Naive thymus-derived CD8-positive, alpha-beta T cell (primary cell): ENCODE results near the gene SORL1. TPM values are rescaled to one million over a fixed set of nuclear protein-coding genes. Genes with fewer than 3 reads are reported as not detected.

Experiments
- ATAC-seq, 2 donors: fragments of 150-1000 bp; cut with Tn5 transposase in 1 of 2; sonication (Bioruptor Pico), chemical (Tn5 transposase) in 1 of 2; 1 replicate in 1 of 2; 2 replicates in 1 of 2; pipeline ENCODE4 v1.10.0; 2021; ENCODE audit warnings: mild to moderate bottlenecking in 2 of 2, moderate library complexity in 2 of 2
- POLR2A ChIA-PET: fragments of 350-600 bp; sonication (Branson Sonifier 250); formaldehyde crosslinking; loops from one replicate; lab custom pipeline; 2021; ENCODE audit warnings: antibody characterized with exemption; lab: Charles Lee
- DNase-seq, 10 donors: peaks; one replicate each; pipeline versions ENCODE4 v3.0.0 to v3.0.0-alpha.2; 2020 to 2022
- H3K27ac Mint-ChIP-seq, 10 donors: one replicate each; pipeline ENCODE4 v1.8.0; 2020 to 2022; ENCODE audit warnings: mild to moderate bottlenecking in 10 of 10, mixed read lengths in 10 of 10, moderate library complexity in 4 of 10, inconsistent platforms in 1 of 10
- H3K27me3 Mint-ChIP-seq, 5 donors: one replicate each; pipeline ENCODE4 v1.8.0; 2021 to 2022; ENCODE audit warnings: mixed read lengths in 5 of 5
- H3K36me3 Mint-ChIP-seq, 3 donors: one replicate each; pipeline ENCODE4 v1.8.0; 2020 to 2022; ENCODE audit warnings: mixed read lengths in 3 of 3, mild to moderate bottlenecking in 2 of 3, inconsistent platforms in 1 of 3
- H3K4me1 Mint-ChIP-seq, 4 donors: one replicate each; pipeline ENCODE4 v1.8.0; 2021 to 2022; ENCODE audit warnings: mixed read lengths in 4 of 4
- H3K4me3 Mint-ChIP-seq, 10 donors: one replicate each; pipeline ENCODE4 v1.8.0; 2020 to 2022; ENCODE audit warnings: mild to moderate bottlenecking in 10 of 10, mixed read lengths in 10 of 10, moderate library complexity in 6 of 10, inconsistent platforms in 1 of 10
- H3K9me3 Mint-ChIP-seq, 9 donors: one replicate each; pipeline ENCODE4 v1.8.0; 2020 to 2022; ENCODE audit warnings: mixed read lengths in 9 of 9, mild to moderate bottlenecking in 3 of 9, inconsistent platforms in 1 of 9, moderate library complexity in 1 of 9
- polyA plus RNA-seq, 3 donors: library from polyadenylated mRNA; unstranded; fragments of 300-500 nt; fragmentation: Illumina TruSeq; gene quantifications; one replicate each; pipeline ENCODE4 v1.2.3, GENCODE V29; 2021
- total RNA-seq, 8 experiments: library from RNA in 2 of 8; stranded (reverse) in 2 of 8; gene quantifications; one replicate each; pipeline ENCODE4 v1.2.3 and lab custom pipeline; 2021 to 2026

SORL1 gene
- total and polyA plus RNA-seq, 5 experiments from 2014 or later = 157 to 419 (median 230) TPM

DNA sequence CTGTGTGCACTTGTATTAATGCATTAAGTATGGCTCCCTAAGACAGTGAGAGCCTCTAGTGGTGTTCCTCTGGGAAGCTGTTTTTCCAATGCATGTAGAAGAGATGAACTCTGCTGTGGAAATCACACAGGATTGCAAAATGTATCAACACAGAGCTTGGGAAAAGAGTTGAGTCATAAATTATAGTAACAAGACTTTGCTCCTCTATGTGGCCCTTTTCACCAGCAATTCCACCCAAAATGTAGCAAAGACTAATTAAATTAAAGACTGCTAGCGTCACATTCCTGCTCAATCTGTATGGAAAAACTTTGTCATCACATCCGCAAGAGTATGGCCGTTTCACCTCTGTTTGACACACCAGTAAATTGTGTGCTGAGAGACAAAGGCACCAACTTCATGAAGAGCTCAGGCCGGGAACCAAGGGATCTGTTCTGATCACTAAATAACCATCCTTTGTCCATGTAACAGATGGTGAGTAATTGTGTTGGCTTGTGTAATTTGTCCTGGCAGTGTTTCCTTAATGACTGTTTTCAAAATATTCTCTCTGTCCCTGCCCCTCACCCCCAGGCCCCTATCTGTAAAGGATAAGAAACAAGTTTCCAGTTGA, 209.9 kb downstream of the SORL1 start:
- H3K9me3 Mint-ChIP-seq = no peaks in the 10 kb centered on the region
- POLR2A ChIA-PET = no interaction called here
- peak overlapping the region in 1 of 10 donors; percentile 70 for H3K27ac Mint-ChIP-seq

DNA sequence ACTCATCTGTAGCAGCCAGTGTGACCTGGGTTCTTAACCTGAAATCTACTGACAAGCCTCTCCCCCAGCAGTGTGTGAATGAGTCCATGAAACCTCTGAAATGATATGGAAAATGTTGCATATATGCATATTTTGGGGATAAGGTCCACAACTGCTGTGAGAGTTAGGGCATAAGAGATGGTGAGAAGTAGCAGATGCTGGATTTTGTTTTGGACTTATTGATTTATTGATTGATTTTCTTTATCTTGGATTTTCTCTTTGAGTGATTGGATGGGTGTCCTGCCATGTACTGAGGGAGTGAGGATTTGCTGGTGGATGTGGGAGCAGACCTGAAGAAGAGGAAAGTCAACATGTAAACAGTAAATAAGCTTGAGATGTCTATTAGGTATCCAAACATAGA, 212.0 kb downstream of the SORL1 start:
- POLR2A ChIA-PET = no interaction called here
- Mint-ChIP-seq H3K4me1 (no peaks in the 10 kb centered on the region), H3K27ac (no peak overlapping the region), H3K4me3 (no peak overlapping the region), H3K27me3 (peaks cover 0 to 4% (median 0%) of the 10 kb centered on the region in 5 donors), H3K36me3 (peaks cover 0 to 5% (median 0%) of the 10 kb centered on the region in 3 donors), H3K9me3 (no peaks in the 10 kb centered on the region)
- ATAC-seq (no peak), DNase-seq (no peak)

More for the DNA sequence above, 209.9 kb downstream of the SORL1 start:
- Mint-ChIP-seq H3K36me3 (no peaks in the 10 kb centered on the region), H3K4me3 (no peak overlapping the region), H3K27me3 (peaks cover 0 to 2% (median 0%) of the 10 kb centered on the region in 5 donors), H3K4me1 (no peaks in the 10 kb centered on the region)
- no peak for ATAC-seq
- DNase-seq = no peak

DNA sequence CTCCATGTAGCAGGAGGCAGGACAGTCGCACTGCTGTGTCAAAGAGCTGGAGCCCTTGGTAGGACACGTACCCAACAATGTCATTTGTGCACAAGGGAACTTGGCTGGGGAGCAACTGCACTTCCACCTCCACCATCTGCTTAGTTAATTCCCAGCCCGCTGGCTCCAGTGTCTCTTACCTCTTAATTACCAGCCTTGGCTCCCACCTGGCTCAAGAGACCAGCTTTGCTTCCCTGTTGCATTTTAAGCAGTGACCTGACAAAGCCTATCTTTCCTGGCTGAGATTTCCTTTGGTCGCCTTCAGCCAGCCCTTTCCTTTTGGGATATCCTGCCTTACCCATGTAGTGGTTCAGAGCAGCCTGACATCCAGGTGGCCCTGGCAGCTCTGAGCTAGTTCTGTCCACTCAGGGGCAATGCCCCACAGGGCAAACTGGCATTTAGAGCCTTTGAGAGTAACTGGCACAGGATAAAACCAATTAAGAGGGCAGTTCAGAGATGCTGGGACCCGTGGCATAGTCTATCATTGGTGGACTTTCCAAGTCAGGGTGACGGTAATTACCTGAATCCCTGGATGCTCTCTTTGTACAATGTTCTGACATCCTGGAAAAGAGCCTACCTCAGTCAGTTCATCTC, 213.2 kb downstream of the SORL1 start:
- Mint-ChIP-seq H3K27me3 (peaks cover 0 to 4% (median 0%) of the 10 kb centered on the region in 5 donors), H3K9me3 (no peaks in the 10 kb centered on the region), H3K4me3 (no peak overlapping the region), H3K36me3 (peaks cover 0 to 5% (median 0%) of the 10 kb centered on the region in 3 donors), H3K27ac (no peak overlapping the region), H3K4me1 (no peaks in the 10 kb centered on the region)
- ATAC-seq (no peak), DNase-seq (no peak)
- POLR2A ChIA-PET = no interaction called here

DNA sequence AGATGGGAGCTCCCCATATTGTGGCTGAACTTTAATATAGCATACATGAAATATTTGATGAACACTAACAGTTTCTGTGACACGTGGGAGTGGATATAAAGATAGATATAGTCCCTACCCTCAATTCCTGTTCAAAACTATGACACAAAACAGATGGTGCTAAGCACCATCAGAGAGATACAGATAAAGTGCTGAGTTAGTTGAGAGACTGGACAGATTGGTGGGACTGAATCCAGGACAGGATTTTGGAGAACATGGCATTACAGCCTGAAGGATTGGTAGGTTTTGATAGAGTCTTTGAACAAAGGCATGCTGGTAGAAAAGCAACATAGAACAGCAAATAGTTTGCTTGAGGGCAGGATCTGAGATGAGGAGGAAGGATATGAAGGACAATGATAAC, 215.7 kb downstream of the SORL1 start:
- peaks cover 0 to 5% (median 0%) of the 10 kb centered on the region in 3 donors for H3K36me3 Mint-ChIP-seq
- POLR2A ChIA-PET = no interaction called here

DNA sequence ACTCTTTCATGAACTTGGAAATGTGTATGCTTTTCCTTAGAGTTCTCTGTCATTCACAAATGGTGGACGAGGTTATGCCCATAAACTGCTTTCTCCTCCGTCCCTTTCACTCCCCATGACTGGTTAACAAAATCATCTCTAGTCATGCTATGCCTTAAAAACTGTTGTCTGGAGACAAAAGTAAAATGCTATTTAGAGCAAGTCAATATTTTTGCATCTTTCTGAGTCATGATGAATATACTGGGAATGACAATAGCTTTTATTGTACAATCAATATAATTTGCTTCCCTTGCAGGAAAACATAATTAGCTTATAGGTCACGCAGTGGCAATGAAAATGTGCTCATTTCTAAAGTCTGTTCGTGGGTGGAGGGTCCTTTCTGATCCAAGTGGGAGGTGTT, 217.3 kb downstream of the SORL1 start:
- H3K4me3 Mint-ChIP-seq = no peak overlapping the region
- peaks cover 0 to 5% (median 0%) of the 10 kb centered on the region in 3 donors for H3K36me3 Mint-ChIP-seq
- H3K27ac Mint-ChIP-seq = no peak overlapping the region
- no peaks in the 10 kb centered on the region for H3K9me3 Mint-ChIP-seq
- DNase-seq (no peak), ATAC-seq (no peak)
- POLR2A ChIA-PET = no interaction called here
- peaks cover 0 to 4% (median 0%) of the 10 kb centered on the region in 5 donors for H3K27me3 Mint-ChIP-seq
- no peaks in the 10 kb centered on the region for H3K4me1 Mint-ChIP-seq

More for the DNA sequence above, 215.7 kb downstream of the SORL1 start:
- ATAC-seq (no peak), DNase-seq (no peak)
- Mint-ChIP-seq H3K27ac (no peak overlapping the region), H3K4me3 (no peak overlapping the region), H3K9me3 (no peaks in the 10 kb centered on the region), H3K4me1 (no peaks in the 10 kb centered on the region), H3K27me3 (peaks cover 0 to 4% (median 0%) of the 10 kb centered on the region in 5 donors)

DNA sequence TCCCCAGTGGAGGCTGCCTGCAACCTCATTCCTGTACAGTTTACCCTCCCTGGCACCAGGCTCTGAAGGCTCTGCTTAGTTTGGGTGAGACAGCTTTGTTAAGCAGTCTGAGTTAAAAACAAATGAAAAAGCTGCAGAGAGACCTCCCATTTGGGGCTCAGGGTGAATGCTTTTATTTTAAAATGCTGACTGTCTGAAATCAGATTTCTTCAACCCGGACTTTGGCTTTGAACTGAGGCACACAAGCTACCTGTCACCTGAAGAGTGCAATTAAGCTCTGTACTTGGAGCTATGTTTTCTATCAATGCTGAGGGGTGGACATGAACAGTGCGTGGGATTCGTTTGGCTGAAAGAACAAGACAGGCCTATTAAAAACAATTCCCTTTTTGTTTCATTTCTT, 218.2 kb downstream of the SORL1 start:
- Mint-ChIP-seq H3K9me3 (no peaks in the 10 kb centered on the region), H3K36me3 (peaks cover 0 to 5% (median 0%) of the 10 kb centered on the region in 3 donors), H3K27me3 (peaks cover 0 to 6% (median 0%) of the 10 kb centered on the region in 5 donors), H3K4me3 (no peak overlapping the region), H3K4me1 (no peaks in the 10 kb centered on the region), H3K27ac (no peak overlapping the region)
- ATAC-seq (no peak), DNase-seq (no peak)
- POLR2A ChIA-PET = no interaction called here

DNA sequence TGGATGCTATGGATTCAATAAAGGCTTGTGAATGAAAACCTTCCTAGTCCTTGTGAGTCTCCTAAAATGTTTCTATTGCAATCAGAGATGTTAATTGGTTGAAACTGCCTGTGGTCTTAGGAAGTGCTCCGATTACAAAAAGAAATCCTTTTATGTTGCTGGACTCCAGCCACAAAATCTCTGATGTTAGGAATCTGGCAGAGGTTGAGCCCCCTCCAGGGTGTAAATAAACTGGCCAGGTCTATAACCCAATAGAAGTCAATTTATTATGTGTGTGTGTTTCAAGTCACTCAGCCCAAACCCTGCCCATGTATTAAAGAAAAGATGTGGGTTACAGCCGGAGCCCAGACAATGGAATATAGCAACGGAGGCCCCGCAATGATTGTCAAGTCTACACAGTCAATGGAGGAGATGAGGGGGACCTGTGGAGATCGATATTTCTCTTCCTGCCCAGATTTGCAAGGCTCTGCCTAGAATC, 218.7 kb downstream of the SORL1 start:
- Mint-ChIP-seq H3K4me3 (no peak overlapping the region), H3K9me3 (no peaks in the 10 kb centered on the region), H3K4me1 (no peaks in the 10 kb centered on the region), H3K36me3 (peaks cover 0 to 5% (median 0%) of the 10 kb centered on the region in 3 donors), H3K27ac (no peak overlapping the region), H3K27me3 (peaks cover 0 to 6% (median 0%) of the 10 kb centered on the region in 5 donors)
- no peak for DNase-seq
- no peak for ATAC-seq
- POLR2A ChIA-PET = no interaction called here

DNA sequence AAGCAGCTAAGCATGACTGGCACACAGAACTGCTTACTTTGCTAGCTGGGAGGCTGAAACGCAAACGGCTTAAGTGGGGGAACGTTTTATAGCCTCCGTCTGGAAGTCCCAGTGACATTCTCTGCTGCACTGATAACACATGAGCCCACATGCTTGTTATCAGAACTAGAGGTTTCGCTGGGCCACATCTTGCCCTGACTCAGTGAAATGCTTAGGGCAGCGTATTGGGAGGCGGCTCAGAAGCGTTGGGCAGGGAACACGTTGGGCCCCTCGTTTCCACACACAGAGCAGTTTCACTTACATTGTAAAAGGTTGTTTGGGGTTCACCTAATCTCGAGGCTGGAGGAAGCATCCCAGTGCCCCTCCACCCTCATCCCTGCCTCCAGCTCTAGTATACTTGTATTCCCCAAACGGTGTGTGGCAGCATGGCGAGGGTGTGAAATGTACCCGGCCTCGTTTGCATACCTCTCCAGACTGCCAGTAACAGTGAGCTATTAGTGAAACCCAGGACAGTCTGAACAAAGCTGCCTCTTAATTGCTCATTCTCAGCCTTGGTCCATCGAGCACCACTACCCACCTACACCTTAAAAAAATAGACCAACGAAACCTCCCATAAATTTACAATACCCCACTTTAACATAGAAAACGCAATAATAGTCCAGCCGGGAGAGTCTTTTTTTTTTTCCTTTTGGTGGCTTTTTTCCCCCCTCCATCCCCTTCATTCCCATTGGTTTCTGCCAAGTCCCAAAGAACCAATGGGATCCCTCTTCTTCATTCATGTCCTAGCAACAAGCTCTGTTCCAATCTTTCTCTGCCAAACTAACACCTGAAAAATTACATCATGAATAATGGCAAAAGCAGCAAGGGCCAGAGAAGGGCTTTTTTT, 219.4 kb downstream of the SORL1 start:
- Mint-ChIP-seq H3K36me3 (peaks cover 0 to 5% (median 0%) of the 10 kb centered on the region in 3 donors), H3K9me3 (no peaks in the 10 kb centered on the region), H3K27ac (no peak overlapping the region), H3K4me1 (no peaks in the 10 kb centered on the region), H3K27me3 (peaks cover 0 to 6% (median 0%) of the 10 kb centered on the region in 5 donors), H3K4me3 (no peak overlapping the region)
- DNase-seq (no peak), ATAC-seq (no peak)
- POLR2A ChIA-PET = no interaction called here

DNA sequence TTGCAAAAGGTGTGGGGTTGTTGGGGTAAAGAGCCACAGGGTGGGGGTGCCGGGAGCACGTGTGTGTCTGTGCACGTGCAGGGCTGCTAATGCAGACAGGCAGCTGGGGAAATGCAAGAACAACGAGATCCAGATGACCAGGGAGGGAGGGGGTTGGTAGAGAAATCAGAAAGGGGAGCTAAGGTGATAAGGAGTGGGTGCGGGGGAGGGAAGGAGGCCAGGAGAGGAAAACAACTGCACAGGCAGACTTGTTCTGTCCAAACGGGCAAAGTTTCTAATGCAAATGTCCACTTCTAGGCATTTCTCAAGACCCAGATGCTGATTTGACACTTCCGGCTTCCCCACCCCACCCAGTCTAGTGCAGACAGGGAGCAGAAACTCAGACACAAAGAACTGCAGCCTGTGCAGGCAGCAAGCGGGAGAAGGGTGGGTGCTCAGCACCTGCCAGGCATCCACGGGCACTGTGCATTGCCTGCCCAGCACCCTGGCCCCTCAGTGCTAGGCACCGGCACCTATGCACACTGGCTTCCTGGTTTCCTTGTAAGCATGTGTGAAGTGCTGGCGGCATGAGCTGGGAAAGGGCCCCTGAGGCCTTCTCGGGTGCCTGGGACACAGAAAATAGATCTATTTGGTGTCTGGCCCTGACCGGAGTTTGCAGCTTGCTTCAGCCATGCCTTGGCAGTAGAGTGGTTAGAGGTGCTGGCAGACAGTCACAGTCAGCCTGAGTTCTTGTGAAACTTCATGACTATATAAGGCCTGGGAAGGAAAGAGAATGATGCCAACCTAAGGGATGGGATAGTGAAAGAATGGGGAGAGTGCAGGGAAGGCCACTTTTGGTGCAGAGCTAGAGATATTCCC, 220.7 kb downstream of the SORL1 start:
- DNase-seq = no peak
- Mint-ChIP-seq H3K4me3 (no peak overlapping the region), H3K9me3 (no peaks in the 10 kb centered on the region), H3K36me3 (peaks cover 0 to 2% (median 0%) of the 10 kb centered on the region in 3 donors), H3K27me3 (peaks cover 0 to 6% (median 0%) of the 10 kb centered on the region in 5 donors), H3K27ac (peak overlapping the region in 1 of 10 donors; percentile 16), H3K4me1 (no peaks in the 10 kb centered on the region)
- POLR2A ChIA-PET = no interaction called here
- no peak for ATAC-seq

DNA sequence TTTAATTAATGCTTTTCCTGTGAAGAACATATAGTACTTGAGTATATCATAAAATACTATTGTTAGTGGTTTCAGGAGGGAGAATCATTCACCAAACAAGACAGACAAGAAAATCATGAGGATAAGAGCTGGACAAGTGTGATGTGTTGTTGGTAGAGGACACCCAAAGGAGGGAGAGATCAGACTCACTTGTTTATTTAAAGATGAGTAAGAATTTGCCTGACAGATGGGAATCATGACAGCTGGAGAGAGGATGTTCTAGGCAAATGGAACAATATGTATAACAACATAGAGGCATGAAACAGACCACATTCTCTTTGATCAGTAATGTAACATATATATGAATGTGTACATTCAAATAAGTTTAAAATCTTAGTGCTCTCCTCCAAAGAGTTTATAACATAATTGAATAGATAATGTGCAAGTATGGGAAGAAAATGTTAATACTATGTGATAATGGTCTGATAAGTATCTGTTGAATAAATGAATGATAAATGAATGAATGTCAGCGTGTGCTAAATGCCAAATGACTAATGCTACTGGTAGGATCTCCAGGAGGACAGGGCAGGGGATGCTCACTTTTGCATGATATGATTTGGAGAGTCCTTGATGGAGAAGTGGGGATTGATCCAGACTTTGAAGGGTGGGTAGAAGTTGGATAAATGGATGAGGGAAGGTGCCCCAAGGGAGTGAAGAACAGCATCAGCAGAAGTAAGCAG, 229.6 kb downstream of the SORL1 start:
- Mint-ChIP-seq H3K36me3 (peaks cover 0 to 10% (median 2%) of the 10 kb centered on the region in 3 donors), H3K9me3 (peaks cover 0 to 13% (median 2%) of the 10 kb centered on the region in 9 donors), H3K27ac (no peak overlapping the region), H3K27me3 (peaks cover 4 to 12% (median 7%) of the 10 kb centered on the region in 5 donors), H3K4me3 (no peak overlapping the region), H3K4me1 (peaks cover 0 to 1% (median 0%) of the 10 kb centered on the region in 4 donors)
- POLR2A ChIA-PET = no interaction called here
- DNase-seq (no peak), ATAC-seq (no peak)
